ENCODE results near the gene GUCY2F. TPM values are rescaled to one million over a fixed set of nuclear protein-coding genes. Genes with fewer than 3 reads are reported as not detected.
A peak's percentile ranks its signal among the peaks of the same experiment; 100 is the strongest.

Gene GUCY2F
- under 1 TPM in 2 of 12 donors, not detected in 10; 0.04 to 0.07 TPM for polyA plus RNA-seq (ENCODE audit: insufficient read length in 12 of 12)
- long read RNA-seq, donor 1, result 0 reads
- long read RNA-seq, donor 2, result 0 reads
- long read RNA-seq, donor 3, result 0 reads
- long read RNA-seq, donor 4, result 0 reads
- long read RNA-seq, donor 5, result 0 reads
- long read RNA-seq, donor 6, result 0 reads
- long read RNA-seq, donor 7, result 0 reads
- long read RNA-seq, donor 8, result 0 reads
- long read RNA-seq, donor 9, result 0 reads
- long read RNA-seq, donor 10, result 0 reads
- long read RNA-seq, donor 11, result 0 reads

- DNase-seq, result no peak
Measured at GRCh38 chrX:109481986-109482385, at the start of gene GUCY2F. Gene GUCY2F (minus strand): TSS chrX:109482086. CDS start chrX:109475936, 6,150 bp downstream.

GRCh38 chrX:109519001-109519400, 37.1 kb upstream of the GUCY2F start:
- DNase-seq, result no peak

- DNase-seq, result no peak
Measured at GRCh38 chrX:109511113-109511512, 29.2 kb upstream of the GUCY2F start.

GRCh38 chrX:109508915-109509314, 27.0 kb upstream of the GUCY2F start:
- DNase-seq, result no peak

- no peak for DNase-seq
Measured at GRCh38 chrX:109501176-109501575, 19.3 kb upstream of the GUCY2F start.

- DNase-seq, result no peak
Measured at GRCh38 chrX:109498434-109498833, 16.5 kb upstream of the GUCY2F start.

- no peak for DNase-seq
Measured at GRCh38 chrX:109489174-109489573, 7.3 kb upstream of the GUCY2F start.

- no peak for DNase-seq
Measured at GRCh38 chrX:109487640-109488039, 5.8 kb upstream of the GUCY2F start.

- DNase-seq, result peak; percentile 68
Measured at GRCh38 chrX:109485470-109486340, 3.8 kb upstream of the GUCY2F start.

GRCh38 chrX:109484886-109485285, 3.0 kb upstream of the GUCY2F start:
- no peak for DNase-seq

GRCh38 chrX:109475174-109475891, 6.6 kb downstream of the GUCY2F start:
- DNase-seq, result peak; percentile 40

- no peak for DNase-seq
Measured at GRCh38 chrX:109472939-109473735, 8.7 kb downstream of the GUCY2F start.

GRCh38 chrX:109464231-109464630, 17.7 kb downstream of the GUCY2F start:
- no peak for DNase-seq

- DNase-seq, result no peak
Measured at GRCh38 chrX:109463784-109464183, 18.1 kb downstream of the GUCY2F start.

GRCh38 chrX:109448282-109448938, 33.5 kb downstream of the GUCY2F start:
- DNase-seq, result peak; percentile 11

- no peak for DNase-seq
Measured at GRCh38 chrX:109441266-109441665, 40.6 kb downstream of the GUCY2F start.

- no peak for DNase-seq
Measured at GRCh38 chrX:109440475-109440874, 41.4 kb downstream of the GUCY2F start.

GRCh38 chrX:109409181-109409580, 72.7 kb downstream of the GUCY2F start:
- no peak for DNase-seq

GRCh38 chrX:109403922-109404321, 78.0 kb downstream of the GUCY2F start:
- DNase-seq, result no peak

- DNase-seq, result no peak
Measured at GRCh38 chrX:109399831-109400230, 82.1 kb downstream of the GUCY2F start.

GRCh38 chrX:109398833-109399232, 83.1 kb downstream of the GUCY2F start:
- no peak for DNase-seq
